Right renal cortex interstitium (tissue), 3 donors: Measurements from ENCODE around the gene PIP5KL1. TPM values are rescaled to one million over a fixed set of nuclear protein-coding genes. Genes with fewer than 3 reads are reported as not detected.

Source experiments
- DNase-seq, 3 donors: peaks; one replicate each; pipeline ENCODE4 v3.0.0-alpha.2; 2013; ENCODE audit warnings: low read depth in 3 of 3, low spot score in 2 of 3
- polyA plus RNA-seq, 3 donors: library from polyadenylated mRNA; unstranded; fragments of 120-200 nt; gene quantifications; one replicate each; pipeline ENCODE4 v1.2.1, GENCODE V29; 2013; ENCODE audit not compliant: insufficient read length in 3 of 3

PIP5KL1 gene
- polyA plus RNA-seq, 3 donors: 1.1 to 1.6 (median 1.1) TPM

GRCh38 chr9:127934986-127935385 lies 4.4 kb upstream of the PIP5KL1 start:
- DNase-seq: no peak

- no peak for DNase-seq
Measured at GRCh38 chr9:127934248-127934647, 3.7 kb upstream of the PIP5KL1 start.

- DNase-seq: no peak
Measured at GRCh38 chr9:127931092-127931881, 710 bp upstream of the PIP5KL1 start.

GRCh38 chr9:127929625-127929979 lies 975 bp downstream of the PIP5KL1 start:
- no peak for DNase-seq

- no peak for DNase-seq
Measured at GRCh38 chr9:127928676-127929624, 1.6 kb downstream of the PIP5KL1 start.

GRCh38 chr9:127927988-127928675 lies 2.4 kb downstream of the PIP5KL1 start:
- no peak for DNase-seq

GRCh38 chr9:127927201-127927987 lies 3.2 kb downstream of the PIP5KL1 start:
- no peak for DNase-seq

GRCh38 chr9:127926906-127927200 lies 3.7 kb downstream of the PIP5KL1 start:
- no peak for DNase-seq

- DNase-seq: no peak
Measured at GRCh38 chr9:127925959-127926905, 4.3 kb downstream of the PIP5KL1 start.

- DNase-seq: no peak
Measured at GRCh38 chr9:127924736-127925444, 5.7 kb downstream of the PIP5KL1 start.

GRCh38 chr9:127923771-127924170 lies 6.8 kb downstream of the PIP5KL1 start:
- no peak for DNase-seq

- DNase-seq: no peak
Measured at GRCh38 chr9:127923046-127923445, 7.5 kb downstream of the PIP5KL1 start.

- no peak for DNase-seq
Measured at GRCh38 chr9:127921557-127922120, 8.9 kb downstream of the PIP5KL1 start.

- DNase-seq: no peak
Measured at GRCh38 chr9:127920794-127921193, 9.8 kb downstream of the PIP5KL1 start.

- no peak for DNase-seq
Measured at GRCh38 chr9:127919253-127919815, 11.2 kb downstream of the PIP5KL1 start.

- DNase-seq: no peak
Measured at GRCh38 chr9:127918183-127919107, 12.1 kb downstream of the PIP5KL1 start.

GRCh38 chr9:127917603-127918002 lies 13.0 kb downstream of the PIP5KL1 start:
- DNase-seq: no peak
